AG04449 (cell line): Measurements from ENCODE around the gene GNA15.

ENCODE experiments used
- CTCF ChIA-PET: fragments of 350-600 bp; formaldehyde crosslinking; extraction: SDS; loops from one replicate; lab custom pipeline; 2021; ENCODE audit warnings: antibody characterized with exemption; lab: Yijun Ruan, JAX
- POLR2A ChIA-PET: fragments of 400-600, 350-600 bp; formaldehyde crosslinking; extraction: SDS; loops from one replicate; lab custom pipeline; 2020; ENCODE audit warnings: antibody characterized with exemption, inconsistent platforms; lab: Yijun Ruan, JAX
- DNase-seq: peaks from one replicate; pipeline ENCODE4 v3.0.0-alpha.2; 2010; ENCODE audit warnings: low read depth, low spot score
- H3K4me3 ChIP-seq: 2 replicates; pipeline ENCODE4 v1.5.1; 2011; ENCODE audit warnings: low read depth, mild to moderate bottlenecking, control low read depth, low read length
- CTCF ChIP-seq: IDR thresholded peaks from one replicate; pipeline ENCODE4 v1.5.1; 2011; ENCODE audit warnings: mild to moderate bottlenecking, moderate library complexity, low read length, control low read depth, inconsistent platforms; ENCODE audit not compliant: insufficient read depth; ENCODE audit errors: missing control alignments

Gene GNA15

GRCh38 chr19:3123088-3123721, 12.6 kb upstream of the GNA15 start:
- CTCF ChIA-PET = interaction anchor here (3.7 kb wide), 1 partner anchor 16 kb away, joined by 29 read pairs; no protein-coding TSS in a partner anchor
- no peak for TF ChIP-seq CTCF
- no peak for DNase-seq
- no peak overlapping the region for H3K4me3 ChIP-seq
- POLR2A ChIA-PET = no interaction called here

DNA sequence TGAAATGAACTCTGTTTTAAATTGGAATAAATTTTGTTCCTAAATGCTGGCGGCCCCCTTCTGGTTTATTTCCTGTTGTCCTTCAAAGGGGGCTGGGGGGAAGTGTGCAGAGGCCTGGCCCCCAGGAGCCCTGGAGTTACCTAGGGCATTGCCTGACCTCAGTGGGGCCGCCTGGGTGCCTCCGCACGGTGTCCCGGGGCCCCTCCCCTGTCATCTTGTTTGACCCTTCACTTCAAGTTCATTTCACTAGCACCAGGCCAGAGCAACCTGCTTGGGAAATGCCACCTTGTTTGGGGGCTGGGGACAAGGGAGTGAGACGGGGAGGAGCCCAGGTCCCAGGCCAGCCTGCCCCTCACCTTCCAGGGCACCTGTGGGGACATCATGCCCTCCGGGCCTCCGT, 11.9 kb upstream of the GNA15 start:
- DNase-seq = no peak
- ChIA-PET POLR2A (no interaction called here), CTCF (interaction anchor here (0.8 to 9.6 kb wide), 6 partner anchors 12 to 173 kb away, joined by 3 to 113 read pairs (median 6); no protein-coding TSS in a partner anchor)
- no peak overlapping the region for H3K4me3 ChIP-seq
- no peak for TF ChIP-seq CTCF

GRCh38 chr19:3124630-3125029, 11.2 kb upstream of the GNA15 start:
- POLR2A ChIA-PET = no interaction called here
- H3K4me3 ChIP-seq = no peak overlapping the region
- CTCF ChIA-PET = interaction anchor here (0.8 to 9.6 kb wide), 9 partner anchors 13 to 174 kb away, joined by 3 to 113 read pairs (median 5); no protein-coding TSS in a partner anchor
- no peak for DNase-seq
- no peak for TF ChIP-seq CTCF

DNA sequence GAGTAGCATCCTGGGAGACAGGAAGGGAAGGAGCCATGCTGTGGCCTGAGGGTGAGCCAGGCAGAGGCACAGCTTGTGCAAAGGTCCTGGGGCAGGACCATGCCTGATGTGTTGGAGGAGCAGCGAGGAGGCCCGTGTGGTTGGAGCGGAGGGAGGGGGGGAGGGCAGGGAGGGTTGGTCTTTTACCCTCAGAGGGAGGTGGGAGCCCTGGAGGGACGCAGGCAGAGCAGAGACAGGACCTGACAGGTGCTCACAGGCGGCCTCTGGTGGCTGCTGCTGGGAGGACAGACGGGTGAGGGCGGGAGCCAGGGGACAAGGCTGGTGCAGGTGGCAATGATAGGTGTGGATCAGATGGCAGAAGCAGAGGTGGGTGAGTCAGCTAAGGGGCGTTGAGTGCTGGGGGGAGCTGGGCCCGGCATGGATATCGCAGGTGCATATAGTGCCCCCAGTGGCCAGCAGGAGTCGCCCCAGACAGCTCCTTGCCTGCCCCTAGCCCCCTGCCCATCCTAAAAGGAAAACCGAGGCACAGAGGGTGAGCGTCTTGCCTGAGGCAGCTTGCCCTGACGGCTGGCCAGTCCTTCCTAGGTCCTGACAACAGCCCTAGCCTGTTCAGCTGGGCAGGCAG, 9.8 kb upstream of the GNA15 start:
- POLR2A ChIA-PET = no interaction called here
- no peak overlapping the region for H3K4me3 ChIP-seq
- DNase-seq = no peak
- CTCF ChIA-PET = interaction anchor here (1.0 to 9.6 kb wide), 13 partner anchors 9 to 175 kb away, joined by 3 to 282 read pairs (median 7); no protein-coding TSS in a partner anchor
- TF ChIP-seq CTCF = peak; percentile 62

DNA sequence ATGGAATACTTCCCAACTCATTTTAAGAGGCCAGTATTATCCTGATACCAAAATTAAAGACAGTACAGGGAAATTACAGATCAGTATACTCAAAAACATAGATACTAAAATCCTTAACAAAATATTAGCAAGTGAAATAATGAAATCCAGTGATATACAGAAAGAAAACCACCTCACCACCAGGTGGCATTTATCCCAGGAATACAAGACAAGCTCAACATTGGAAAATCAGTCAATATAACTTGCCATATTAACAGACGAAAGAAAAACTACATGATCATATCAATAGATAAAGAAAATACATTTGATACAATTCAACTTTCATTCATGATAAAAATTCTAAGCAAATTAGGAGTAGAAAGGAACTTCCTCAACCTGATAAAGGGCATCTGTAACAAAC, 6.7 kb upstream of the GNA15 start:
- TF ChIP-seq CTCF = peak; percentile 24
- no peak overlapping the region for H3K4me3 ChIP-seq
- no peak for DNase-seq
- ChIA-PET POLR2A (interaction anchor here (1.1 kb wide), 1 partner anchor 178 kb away, joined by 4 read pairs; no protein-coding TSS in a partner anchor), CTCF (interaction anchor here (0.5 to 9.6 kb wide), 24 partner anchors 12 to 178 kb away, joined by 3 to 282 read pairs (median 6); partner anchors contain the start of gene NCLN)

GRCh38 chr19:3131168-3131567, 4.7 kb upstream of the GNA15 start:
- no peak for TF ChIP-seq CTCF
- POLR2A ChIA-PET = no interaction called here
- DNase-seq = no peak
- CTCF ChIA-PET = interaction anchor here (0.8 to 9.6 kb wide), 9 partner anchors 10 to 180 kb away, joined by 3 to 282 read pairs (median 19); no protein-coding TSS in a partner anchor
- H3K4me3 ChIP-seq = no peak overlapping the region
